HEK293 (cell line): ENCODE results near the gene ALB.

ENCODE experiments used
- CTCF ChIA-PET: fragments of 350-600 bp; formaldehyde crosslinking; extraction: SDS; loops from one replicate; lab custom pipeline; 2021; ENCODE audit warnings: antibody characterized with exemption; lab: Yijun Ruan, JAX
- POLR2A ChIA-PET: fragments of 300-600 bp; formaldehyde crosslinking; extraction: SDS; loops from one replicate; lab custom pipeline; 2020; ENCODE audit warnings: antibody characterized with exemption, inconsistent platforms; lab: Yijun Ruan, JAX
- H3K27ac ChIP-seq: fragments of 200-500 bp; sonication (Bioruptor generic); 2 replicates; pipeline ENCODE4 v1.5.1; 2014; ENCODE audit warnings: low read depth, low read length, control low read depth, inconsistent platforms; ENCODE audit errors: extremely low read depth
- H3K36me3 ChIP-seq, 2 experiments: fragments of 200-500 bp in 1 of 2; sonication (Bioruptor generic) in 1 of 2; 1 replicate in 1 of 2; 2 replicates in 1 of 2; pipeline ENCODE4 v1.5.1; 2014 to 2017; ENCODE audit warnings: inconsistent platforms in 2 of 2, low read length in 2 of 2; ENCODE audit not compliant: control insufficient read depth in 2 of 2, insufficient read depth in 1 of 2
- H3K4me1 ChIP-seq: fragments of 200-500 bp; sonication (Bioruptor generic); 2 replicates; pipeline ENCODE4 v1.5.1; 2014; ENCODE audit warnings: mild to moderate bottlenecking, low read length, inconsistent platforms; ENCODE audit not compliant: control insufficient read depth, insufficient read depth
- H3K4me3 ChIP-seq: 2 replicates; pipeline ENCODE4 v1.5.1; 2011; ENCODE audit warnings: low read depth, mild to moderate bottlenecking, control low read depth, low read length, moderate library complexity
- H3K9me3 ChIP-seq: fragments of 200-500 bp; sonication (Bioruptor generic); 2 replicates; pipeline ENCODE4 v1.5.1; 2014; ENCODE audit warnings: low read depth, low read length, inconsistent platforms; ENCODE audit not compliant: control insufficient read depth, insufficient read depth
- CTCF ChIP-seq: fragments of 450-650 bp; formaldehyde crosslinking; IDR thresholded peaks from 2 replicates; pipeline ENCODE4 v1.5.1; 2016; ENCODE audit warnings: missing biosample characterization, missing genetic modification characterization
- GLIS1 ChIP-seq: fragments of 450-650 bp; formaldehyde crosslinking; IDR thresholded peaks from 2 replicates; pipeline ENCODE4 v1.5.1; 2016; ENCODE audit warnings: missing biosample characterization, missing genetic modification characterization
- KLF1 ChIP-seq: fragments of 450-650 bp; formaldehyde crosslinking; IDR thresholded peaks from 2 replicates; pipeline ENCODE4 v1.5.1; 2016; ENCODE audit warnings: missing biosample characterization, missing genetic modification characterization
- MEIS1 ChIP-seq: sonication (generic); formaldehyde crosslinking; IDR thresholded peaks from 2 replicates; pipeline ENCODE4 v1.8.1; 2022; ENCODE audit warnings: missing genetic modification reagents, mild to moderate bottlenecking, borderline replicate concordance
- MYNN ChIP-seq: fragments of 450-650 bp; formaldehyde crosslinking; IDR thresholded peaks from 2 replicates; pipeline ENCODE4 v1.5.1; 2016; ENCODE audit warnings: missing biosample characterization, missing genetic modification characterization, borderline replicate concordance
- SALL2 ChIP-seq: fragments of 450-650 bp; formaldehyde crosslinking; IDR thresholded peaks from 2 replicates; pipeline ENCODE4 v1.5.0; 2017; ENCODE audit warnings: missing biosample characterization, mild to moderate bottlenecking, missing genetic modification characterization, borderline replicate concordance
- WT1 ChIP-seq: fragments of 450-650 bp; formaldehyde crosslinking; IDR thresholded peaks from 2 replicates; pipeline ENCODE4 v1.5.1; 2016; ENCODE audit warnings: missing biosample characterization, missing genetic modification characterization
- YY1 ChIP-seq: fragments of 450-650 bp; formaldehyde crosslinking; IDR thresholded peaks from 2 replicates; pipeline ENCODE4 v1.5.1; 2018; ENCODE audit warnings: missing biosample characterization, missing genetic modification characterization
- ZBTB26 ChIP-seq: fragments of 450-650 bp; formaldehyde crosslinking; optimal IDR thresholded peaks from 2 replicates; pipeline ENCODE3; 2016; ENCODE audit warnings: missing biosample characterization, mild to moderate bottlenecking, missing genetic modification characterization
- ZFHX2 ChIP-seq: fragments of 450-650 bp; formaldehyde crosslinking; conservative IDR thresholded peaks from 2 replicates; pipeline ENCODE4 v1.5.1; 2016; ENCODE audit warnings: missing biosample characterization, missing genetic modification characterization
- ZFP37 ChIP-seq: fragments of 450-650 bp; formaldehyde crosslinking; IDR thresholded peaks from 2 replicates; pipeline ENCODE4 v1.5.1; 2016; ENCODE audit warnings: missing biosample characterization, missing genetic modification characterization
- ZNF202 ChIP-seq: fragments of 450-650 bp; formaldehyde crosslinking; IDR thresholded peaks from 2 replicates; pipeline ENCODE4 v1.5.1; 2016; ENCODE audit warnings: missing biosample characterization, missing genetic modification characterization, borderline replicate concordance
- ZNF248 ChIP-seq: fragments of 450-650 bp; formaldehyde crosslinking; IDR thresholded peaks from 2 replicates; pipeline ENCODE4 v1.5.1; 2017; ENCODE audit warnings: missing biosample characterization, missing genetic modification characterization
- ZNF280D ChIP-seq: fragments of 450-650 bp; formaldehyde crosslinking; IDR thresholded peaks from 2 replicates; pipeline ENCODE4 v1.5.1; 2016; ENCODE audit warnings: missing biosample characterization, missing genetic modification characterization
- ZNF362 ChIP-seq: fragments of 450-650 bp; formaldehyde crosslinking; IDR thresholded peaks from 2 replicates; pipeline ENCODE4 v1.5.1; 2016; ENCODE audit warnings: missing biosample characterization, missing genetic modification characterization
- ZNF394 ChIP-seq: fragments of 450-650 bp; formaldehyde crosslinking; IDR thresholded peaks from 2 replicates; pipeline ENCODE4 v1.5.1; 2016; ENCODE audit warnings: missing biosample characterization, missing genetic modification characterization, mild to moderate bottlenecking, moderate library complexity, borderline replicate concordance
- ZNF48 ChIP-seq: fragments of 450-650 bp; formaldehyde crosslinking; IDR thresholded peaks from 2 replicates; pipeline ENCODE4 v1.5.1; 2016; ENCODE audit warnings: missing biosample characterization, missing genetic modification characterization
- ZNF514 ChIP-seq: fragments of 450-650 bp; formaldehyde crosslinking; IDR thresholded peaks from 2 replicates; pipeline ENCODE4 v1.5.1; 2016; ENCODE audit warnings: missing biosample characterization, missing genetic modification characterization
- ZNF560 ChIP-seq: fragments of 450-650 bp; formaldehyde crosslinking; IDR thresholded peaks from 2 replicates; pipeline ENCODE4 v1.5.1; 2017; ENCODE audit warnings: missing biosample characterization, missing genetic modification characterization, borderline replicate concordance
- ZNF571 ChIP-seq: fragments of 450-650 bp; formaldehyde crosslinking; IDR thresholded peaks from 2 replicates; pipeline ENCODE4 v1.5.0; 2017; ENCODE audit warnings: missing biosample characterization, missing genetic modification characterization
- ZNF623 ChIP-seq: fragments of 450-650 bp; formaldehyde crosslinking; IDR thresholded peaks from 2 replicates; pipeline ENCODE4 v1.5.1; 2016; ENCODE audit warnings: missing biosample characterization, missing genetic modification characterization
- ZNF658 ChIP-seq: fragments of 450-650 bp; formaldehyde crosslinking; IDR thresholded peaks from 2 replicates; pipeline ENCODE4; 2016; ENCODE audit warnings: missing biosample characterization, missing genetic modification characterization
- ZNF747 ChIP-seq: fragments of 450-650 bp; formaldehyde crosslinking; IDR thresholded peaks from 2 replicates; pipeline ENCODE4 v1.5.1; 2016; ENCODE audit warnings: missing biosample characterization, missing genetic modification characterization
- ZNF777 ChIP-seq: fragments of 450-650 bp; formaldehyde crosslinking; IDR thresholded peaks from 2 replicates; pipeline ENCODE4 v1.5.1; 2017; ENCODE audit warnings: missing biosample characterization, missing genetic modification characterization, borderline replicate concordance
- ZNF785 ChIP-seq: fragments of 450-650 bp; formaldehyde crosslinking; IDR thresholded peaks from 2 replicates; pipeline ENCODE4 v1.5.1; 2016; ENCODE audit warnings: missing biosample characterization, missing genetic modification characterization
- ZNF830 ChIP-seq: fragments of 450-650 bp; IDR thresholded peaks from 2 replicates; pipeline ENCODE4 v1.5.0; 2018; ENCODE audit warnings: missing biosample characterization, missing genetic modification characterization, low read depth, mild to moderate bottlenecking, moderate library complexity
- ZSCAN30 ChIP-seq: fragments of 450-650 bp; IDR thresholded peaks from 2 replicates; pipeline ENCODE4 v1.5.1; 2018; ENCODE audit warnings: missing biosample characterization, mild to moderate bottlenecking, missing genetic modification characterization, moderate library complexity
- ZSCAN5A ChIP-seq: fragments of 450-650 bp; formaldehyde crosslinking; IDR thresholded peaks from 2 replicates; pipeline ENCODE4 v1.5.1; 2016; ENCODE audit warnings: missing biosample characterization, missing genetic modification characterization

Gene ALB

GRCh38 chr4:73438048-73438447, 34.0 kb downstream of the ALB start:
- no peaks in the 10 kb centered on the region for H3K4me1 ChIP-seq
- H3K9me3 ChIP-seq, result no peaks in the 10 kb centered on the region
- ChIA-PET CTCF (interaction anchor here (0.6 to 2.5 kb wide), 4 partner anchors 8 to 507 kb away, joined by 3 to 12 read pairs (median 5); no protein-coding TSS in a partner anchor), POLR2A (no interaction called here)
- no peak overlapping the region for H3K4me3 ChIP-seq
- H3K27ac ChIP-seq, result no peak overlapping the region
- H3K36me3 ChIP-seq, result no peaks in the 10 kb centered on the region
- TF ChIP-seq ZNF747 (no peak), ZNF658 (tag by site-specific recombination) (no peak), ZNF248 (tag by site-specific recombination) (no peak), ZFP37 (tag by site-specific recombination) (no peak), SALL2 (tag by site-specific recombination) (no peak), ZNF362 (tag by site-specific recombination) (no peak), MYNN (no peak), ZNF785 (tag by site-specific recombination) (no peak), ZNF48 (tag by site-specific recombination) (no peak), ZSCAN5A (no peak)
- TF ChIP-seq, all 188 proteins: peak for 0

GRCh38 chr4:73438582-73439215, 34.6 kb downstream of the ALB start:
- Histone ChIP-seq H3K36me3 (no peaks in the 10 kb centered on the region), H3K9me3 (no peaks in the 10 kb centered on the region), H3K4me3 (no peak overlapping the region), H3K4me1 (no peaks in the 10 kb centered on the region), H3K27ac (no peak overlapping the region)
- ChIA-PET CTCF (interaction anchor here (1.5 to 2.5 kb wide), 2 partner anchors 8 to 98 kb away, joined by 6 to 12 read pairs; no protein-coding TSS in a partner anchor), POLR2A (no interaction called here)
- TF ChIP-seq ZNF202 (no peak), KLF1 (tag by site-specific recombination) (no peak), ZNF777 (tag by site-specific recombination) (no peak), MEIS1 (CRISPR knock-in tag) (no peak), ZNF830 (no peak), CTCF (tag by site-specific recombination) (no peak), ZNF394 (tag by site-specific recombination) (no peak), ZFHX2 (tag by site-specific recombination) (no peak), ZNF514 (tag by site-specific recombination) (no peak), GLIS1 (tag by site-specific recombination) (no peak), ZSCAN30 (no peak), ZNF560 (tag by site-specific recombination) (no peak), YY1 (tag by site-specific recombination) (no peak), ZNF280D (tag by site-specific recombination) (no peak), ZNF623 (tag by site-specific recombination) (no peak), ZNF571 (tag by site-specific recombination) (no peak), ZBTB26 (tag by site-specific recombination) (no peak), WT1 (tag by site-specific recombination) (no peak)
